Osteoblast (primary cell): ENCODE measurements around the gene DNAJC11. TPM values are rescaled to one million over a fixed set of nuclear protein-coding genes. Genes with fewer than 3 reads are reported as not detected.

ENCODE experiments used
- DNase-seq: peaks from one replicate; pipeline ENCODE4 v3.0.0; 2011; ENCODE audit warnings: low spot score, mixed read lengths; ENCODE audit not compliant: insufficient read length; ENCODE audit errors: missing footprints
- H2AFZ ChIP-seq: 2 replicates; pipeline ENCODE4 v1.6.0; 2011; ENCODE audit warnings: mild to moderate bottlenecking, low read length
- H3K27ac ChIP-seq: 2 replicates; pipeline ENCODE4 v1.5.1; 2011; ENCODE audit warnings: mild to moderate bottlenecking, low read depth, low read length, moderate library complexity
- H3K27me3 ChIP-seq: 2 replicates; pipeline ENCODE4 v1.6.0; 2012; ENCODE audit warnings: mild to moderate bottlenecking, control low read depth, inconsistent platforms, low read length, moderate library complexity; ENCODE audit not compliant: insufficient read depth
- H3K36me3 ChIP-seq: 2 replicates; pipeline ENCODE4 v1.5.1; 2011; ENCODE audit warnings: mild to moderate bottlenecking, low read length, control low read depth, moderate library complexity; ENCODE audit not compliant: insufficient read depth
- H3K4me1 ChIP-seq: 2 replicates; pipeline ENCODE4 v1.5.1; 2011; ENCODE audit warnings: mild to moderate bottlenecking, low read length, control low read depth, moderate library complexity; ENCODE audit not compliant: insufficient read depth
- H3K4me2 ChIP-seq: 2 replicates; pipeline ENCODE4 v1.6.0; 2011; ENCODE audit warnings: mild to moderate bottlenecking, low read length; ENCODE audit not compliant: insufficient read depth
- H3K4me3 ChIP-seq: fragments of 200-600 bp; sonication (generic); 3 replicates; pipeline ENCODE4 v1.5.1; 2012; ENCODE audit warnings: mild to moderate bottlenecking, low read length, inconsistent platforms; ENCODE audit not compliant: insufficient read depth
- H3K79me2 ChIP-seq: 2 replicates; pipeline ENCODE4 v1.6.0; 2012; ENCODE audit warnings: mild to moderate bottlenecking, low read length, control low read depth, inconsistent platforms; ENCODE audit not compliant: insufficient read depth
- H3K9me3 ChIP-seq: 2 replicates; pipeline ENCODE4 v1.5.1; 2011; ENCODE audit warnings: low read depth, low read length, control low read depth
- H4K20me1 ChIP-seq: 2 replicates; pipeline ENCODE4 v1.6.0; 2012; ENCODE audit warnings: mild to moderate bottlenecking, low read length, control low read depth; ENCODE audit not compliant: insufficient read depth
- CTCF ChIP-seq: IDR thresholded peaks from 2 replicates; pipeline ENCODE4 v1.5.1; 2011; ENCODE audit warnings: mild to moderate bottlenecking, low read depth, low read length, moderate library complexity; ENCODE audit errors: extremely low read depth
- total RNA-seq: library from RNA; depleted of rRNA; stranded (reverse); fragments of >200 nt; gene quantifications from 2 replicates; pipeline ENCODE4 v1.2.3, GENCODE V29; 2012

Gene DNAJC11
- total RNA-seq, 1 donor, result 26.8 TPM

GRCh38 chr1:6726253-6726652 lies 24.6 kb upstream of the DNAJC11 start:
- no peak for TF ChIP-seq CTCF
- no peak overlapping the region for H2AFZ ChIP-seq
- H3K27ac ChIP-seq, result no peak overlapping the region
- H3K27me3 ChIP-seq, result peaks cover 5% of the 10 kb centered on the region
- DNase-seq, result no peak
- no peaks in the 10 kb centered on the region for H4K20me1 ChIP-seq
- no peaks in the 10 kb centered on the region for H3K79me2 ChIP-seq
- no peaks in the 10 kb centered on the region for H3K9me3 ChIP-seq
- H3K4me2 ChIP-seq, result no peak overlapping the region
- no peaks in the 10 kb centered on the region for H3K36me3 ChIP-seq
- H3K4me3 ChIP-seq, result no peak overlapping the region
- H3K4me1 ChIP-seq, result peaks cover 11% of the 10 kb centered on the region

GRCh38 chr1:6724517-6725141 lies 23.0 kb upstream of the DNAJC11 start:
- Histone ChIP-seq H3K27me3 (no peaks in the 10 kb centered on the region), H3K4me1 (peaks cover 11% of the 10 kb centered on the region), H3K79me2 (no peaks in the 10 kb centered on the region), H3K36me3 (no peaks in the 10 kb centered on the region), H3K27ac (peak overlapping the region; percentile 31), H2AFZ (peak overlapping the region; percentile 2), H3K4me2 (peak overlapping the region; percentile 51), H3K4me3 (no peak overlapping the region), H3K9me3 (no peaks in the 10 kb centered on the region), H4K20me1 (no peaks in the 10 kb centered on the region)
- peak; percentile 89 for DNase-seq
- TF ChIP-seq CTCF, result no peak

GRCh38 chr1:6723621-6724428 lies 22.2 kb upstream of the DNAJC11 start:
- peaks cover 11% of the 10 kb centered on the region for H3K4me1 ChIP-seq
- no peaks in the 10 kb centered on the region for H3K9me3 ChIP-seq
- peak overlapping the region; percentile 2 for H2AFZ ChIP-seq
- H4K20me1 ChIP-seq, result no peaks in the 10 kb centered on the region
- no peak for DNase-seq
- H3K4me3 ChIP-seq, result no peak overlapping the region
- no peak for TF ChIP-seq CTCF
- H3K79me2 ChIP-seq, result no peaks in the 10 kb centered on the region
- peak overlapping the region; percentile 51 for H3K4me2 ChIP-seq
- no peaks in the 10 kb centered on the region for H3K36me3 ChIP-seq
- peak overlapping the region; percentile 31 for H3K27ac ChIP-seq
- H3K27me3 ChIP-seq, result no peaks in the 10 kb centered on the region

GRCh38 chr1:6711174-6711573 lies 9.6 kb upstream of the DNAJC11 start:
- Histone ChIP-seq H2AFZ (no peak overlapping the region), H3K9me3 (no peaks in the 10 kb centered on the region), H4K20me1 (no peaks in the 10 kb centered on the region), H3K4me2 (no peak overlapping the region), H3K4me1 (no peaks in the 10 kb centered on the region), H3K79me2 (no peaks in the 10 kb centered on the region), H3K36me3 (no peaks in the 10 kb centered on the region), H3K27ac (no peak overlapping the region), H3K27me3 (peaks cover 14% of the 10 kb centered on the region), H3K4me3 (no peak overlapping the region)
- no peak for TF ChIP-seq CTCF
- no peak for DNase-seq
